Esophagus muscularis mucosa (tissue), 3 donors: ENCODE data around the gene GMDS.

ENCODE experiments used
- POLR2A ChIP-seq: fragments of 450-650 bp; IDR thresholded peaks from one replicate; pipeline ENCODE4 v1.6.1; 2017; ENCODE audit warnings: antibody characterized with exemption, moderate library complexity, mild to moderate bottlenecking, low read depth
- POLR2AphosphoS5 ChIP-seq, 2 donors: sonication (generic); formaldehyde crosslinking; IDR thresholded peaks; one replicate each; pipeline ENCODE4 v1.6.1; 2017; ENCODE audit warnings: antibody characterized with exemption in 2 of 2
- TF ChIP-seq, protein P1 (sequence below), 3 experiments: fragments of 200-600 bp in 2 of 3; fragments of 450-650 bp in 1 of 3; sonication (generic) in 2 of 3; IDR thresholded peaks; one replicate each; pipeline ENCODE4 v1.5.1; 2017 to 2019; ENCODE audit warnings: antibody characterized with exemption in 3 of 3, mild to moderate bottlenecking in 2 of 3, moderate library complexity in 1 of 3

- TF ChIP-seq POLR2A: no peak
- TF ChIP-seq, protein P1, sequence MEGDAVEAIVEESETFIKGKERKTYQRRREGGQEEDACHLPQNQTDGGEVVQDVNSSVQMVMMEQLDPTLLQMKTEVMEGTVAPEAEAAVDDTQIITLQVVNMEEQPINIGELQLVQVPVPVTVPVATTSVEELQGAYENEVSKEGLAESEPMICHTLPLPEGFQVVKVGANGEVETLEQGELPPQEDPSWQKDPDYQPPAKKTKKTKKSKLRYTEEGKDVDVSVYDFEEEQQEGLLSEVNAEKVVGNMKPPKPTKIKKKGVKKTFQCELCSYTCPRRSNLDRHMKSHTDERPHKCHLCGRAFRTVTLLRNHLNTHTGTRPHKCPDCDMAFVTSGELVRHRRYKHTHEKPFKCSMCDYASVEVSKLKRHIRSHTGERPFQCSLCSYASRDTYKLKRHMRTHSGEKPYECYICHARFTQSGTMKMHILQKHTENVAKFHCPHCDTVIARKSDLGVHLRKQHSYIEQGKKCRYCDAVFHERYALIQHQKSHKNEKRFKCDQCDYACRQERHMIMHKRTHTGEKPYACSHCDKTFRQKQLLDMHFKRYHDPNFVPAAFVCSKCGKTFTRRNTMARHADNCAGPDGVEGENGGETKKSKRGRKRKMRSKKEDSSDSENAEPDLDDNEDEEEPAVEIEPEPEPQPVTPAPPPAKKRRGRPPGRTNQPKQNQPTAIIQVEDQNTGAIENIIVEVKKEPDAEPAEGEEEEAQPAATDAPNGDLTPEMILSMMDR (IDR thresholded peaks at IDR 0.05): no peak
- no peak for TF ChIP-seq POLR2AphosphoS5 (IDR thresholded peaks at IDR 0.05)
These were observed 30.1 kb downstream of the GMDS start for GRCh38 chr6:2215342-2215741.
